GM10266 (cell line): ENCODE results near the gene MTA1.

ENCODE experiments used
- DNase-seq: peaks from one replicate; pipeline ENCODE4 v3.0.0; 2012; ENCODE audit errors: extremely low spot score
- CTCF ChIP-seq: IDR thresholded peaks from 2 replicates; pipeline ENCODE4 v1.5.1; 2012; ENCODE audit warnings: mild to moderate bottlenecking, low read depth; ENCODE audit not compliant: control insufficient read depth, insufficient read depth; ENCODE audit errors: missing control alignments

Gene MTA1

GRCh38 chr14:105453847-105454246 is 34.2 kb downstream of the MTA1 start:
- TF ChIP-seq CTCF, result no peak

GRCh38 chr14:105455086-105455640 is 35.5 kb downstream of the MTA1 start:
- TF ChIP-seq CTCF, result no peak
- no peak for DNase-seq

More at GRCh38 chr14:105453847-105454246, 34.2 kb downstream of the MTA1 start:
- DNase-seq, result no peak

GRCh38 chr14:105455766-105456660 is 36.4 kb downstream of the MTA1 start:
- no peak for TF ChIP-seq CTCF
- DNase-seq, result no peak

- DNase-seq, result no peak
- TF ChIP-seq CTCF, result no peak
These were observed 37.4 kb downstream of the MTA1 start for GRCh38 chr14:105456736-105457617.

- TF ChIP-seq CTCF, result no peak
- no peak for DNase-seq
These were observed 38.4 kb downstream of the MTA1 start for GRCh38 chr14:105458010-105458409.

GRCh38 chr14:105458571-105458970 is 38.9 kb downstream of the MTA1 start:
- TF ChIP-seq CTCF, result no peak
- DNase-seq, result no peak
